Umbilical cord (tissue), 2 donors: ENCODE results near the gene RTL1. TPM values are rescaled to one million over a fixed set of nuclear protein-coding genes. Genes with fewer than 3 reads are reported as not detected.

ENCODE experiments used
- DNase-seq: peaks from one replicate; pipeline ENCODE4 v3.0.0-alpha.2; 2015; ENCODE audit warnings: low spot score
- total RNA-seq: library from RNA; depleted of rRNA; stranded (reverse); fragments of >200 nt; gene quantifications from one replicate; pipeline ENCODE4 v1.2.3, GENCODE V29; 2014; ENCODE audit warnings: low replicate concordance; ENCODE audit not compliant: insufficient read depth

The RTL1 gene
- total RNA-seq: 3.6 TPM

- DNase-seq: peak; percentile 50
Measured at GRCh38 chr14:100903672-100904185, at the start of gene RTL1. TSS of gene RTL1 (minus strand) at chr14:100903722. CDS start at chr14:100884788, 18,934 bp downstream.

GRCh38 chr14:100950024-100950423 lies 46.5 kb upstream of the RTL1 start:
- no peak for DNase-seq

GRCh38 chr14:100944052-100944451 lies 40.5 kb upstream of the RTL1 start:
- DNase-seq: no peak

GRCh38 chr14:100930270-100930669 lies 26.7 kb upstream of the RTL1 start:
- DNase-seq: no peak

GRCh38 chr14:100915560-100915959 lies 12.0 kb upstream of the RTL1 start:
- no peak for DNase-seq

- DNase-seq: no peak
Measured at GRCh38 chr14:100914597-100915021, 11.1 kb upstream of the RTL1 start.

GRCh38 chr14:100911665-100912316 lies 8.3 kb upstream of the RTL1 start:
- no peak for DNase-seq

GRCh38 chr14:100910888-100911664 lies 7.6 kb upstream of the RTL1 start:
- DNase-seq: no peak

GRCh38 chr14:100909439-100909838 lies 5.9 kb upstream of the RTL1 start:
- DNase-seq: no peak

- peak; percentile 26 for DNase-seq
Measured at GRCh38 chr14:100907240-100907639, 3.7 kb upstream of the RTL1 start.

- DNase-seq: no peak
Measured at GRCh38 chr14:100906420-100906819, 2.9 kb upstream of the RTL1 start.

- DNase-seq: no peak
Measured at GRCh38 chr14:100905166-100905565, 1.6 kb upstream of the RTL1 start.

GRCh38 chr14:100904307-100905087 lies 975 bp upstream of the RTL1 start:
- DNase-seq: peak; percentile 82

GRCh38 chr14:100903134-100903468 lies 421 bp downstream of the RTL1 start:
- DNase-seq: no peak

- peak; percentile 45 for DNase-seq
Measured at GRCh38 chr14:100902295-100903133, 1.0 kb downstream of the RTL1 start.

GRCh38 chr14:100901391-100902183 lies 1.9 kb downstream of the RTL1 start:
- no peak for DNase-seq

- DNase-seq: peak; percentile 54
Measured at GRCh38 chr14:100900837-100901390, 2.6 kb downstream of the RTL1 start.

GRCh38 chr14:100899884-100900771 lies 3.4 kb downstream of the RTL1 start:
- DNase-seq: peak; percentile 55
